GM18951 (cell line): ENCODE measurements around the gene SLC5A2.
A peak's percentile ranks its signal among the peaks of the same experiment; 100 is the strongest.
"Not testable (repeated sequence)": the region's sequence is repeated elsewhere in the genome, so short reads cannot be mapped to it uniquely, and the experiment has no call there.

ENCODE experiments used
- POLR2A ChIP-seq: IDR thresholded peaks from 4 replicates; pipeline ENCODE4 v1.6.1; 2011; ENCODE audit warnings: mild to moderate bottlenecking; ENCODE audit not compliant: insufficient read length, insufficient read depth; ENCODE audit errors: extremely low read depth
- in situ Hi-C: fragments of 300-500 bp; cut with MboI; formaldehyde crosslinking; loops from one replicate; pipeline ENCODE4 v1.12.0; 2022; ENCODE audit warnings: low sequenced_read_pairs, mixed read lengths, inconsistent platforms; ENCODE audit not compliant: unreplicated experiment

SLC5A2 gene

GRCh38 chr16:31474773-31475738 lies 7.9 kb upstream of the SLC5A2 start:
- in situ Hi-C loops, result loop anchor here (25.0 kb wide), 1 partner anchor 387 kb away; the partner anchor contains the start of gene ZNF267
- TF ChIP-seq POLR2A, result no peak

- in situ Hi-C loops, result no loop called here
- no peak for TF ChIP-seq POLR2A
Measured at GRCh38 chr16:31475946-31476302, 7.0 kb upstream of the SLC5A2 start.

DNA sequence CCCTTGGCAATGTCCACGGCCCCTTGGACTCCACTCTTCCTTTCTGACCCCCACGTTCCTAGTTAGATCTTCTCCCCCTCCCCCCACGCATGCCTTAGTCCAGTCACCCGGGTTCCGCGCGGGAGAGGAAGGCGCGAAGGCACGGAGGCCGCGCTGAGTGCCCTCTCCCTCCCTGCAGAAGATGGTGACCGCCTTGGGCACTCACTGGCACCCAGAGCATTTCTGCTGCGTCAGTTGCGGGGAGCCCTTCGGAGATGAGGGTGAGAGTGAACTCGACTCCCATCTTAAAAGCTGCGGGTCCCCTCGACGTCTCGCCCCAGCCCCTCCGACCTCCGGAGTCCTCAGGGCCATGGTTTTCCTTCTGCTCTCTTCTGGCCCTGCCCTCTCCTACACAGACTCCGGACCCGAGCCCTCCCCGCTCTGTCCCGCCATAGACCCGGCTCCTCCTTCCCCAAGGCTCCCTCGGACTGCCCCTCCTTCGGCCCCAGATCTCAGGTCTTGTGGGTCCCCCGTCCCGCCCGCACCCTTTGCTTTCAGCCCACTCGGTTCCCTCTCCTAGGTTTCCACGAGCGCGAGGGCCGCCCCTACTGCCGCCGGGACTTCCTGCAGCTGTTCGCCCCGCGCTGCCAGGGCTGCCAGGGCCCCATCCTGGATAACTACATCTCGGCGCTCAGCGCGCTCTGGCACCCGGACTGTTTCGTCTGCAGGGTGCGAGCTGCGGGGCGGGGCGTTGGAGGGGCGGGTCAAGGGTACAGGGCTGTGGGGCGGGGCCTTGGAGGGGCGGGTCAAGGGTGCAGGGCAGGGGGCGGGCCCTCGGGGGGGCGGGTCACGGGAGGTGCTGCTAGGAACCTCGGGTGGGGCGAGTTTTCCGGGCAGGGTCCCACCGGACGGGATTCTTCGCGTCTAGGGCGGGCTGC lies 6.4 kb upstream of the SLC5A2 start:
- TF ChIP-seq POLR2A, result peak; percentile 53
- in situ Hi-C loops, result no loop called here

DNA sequence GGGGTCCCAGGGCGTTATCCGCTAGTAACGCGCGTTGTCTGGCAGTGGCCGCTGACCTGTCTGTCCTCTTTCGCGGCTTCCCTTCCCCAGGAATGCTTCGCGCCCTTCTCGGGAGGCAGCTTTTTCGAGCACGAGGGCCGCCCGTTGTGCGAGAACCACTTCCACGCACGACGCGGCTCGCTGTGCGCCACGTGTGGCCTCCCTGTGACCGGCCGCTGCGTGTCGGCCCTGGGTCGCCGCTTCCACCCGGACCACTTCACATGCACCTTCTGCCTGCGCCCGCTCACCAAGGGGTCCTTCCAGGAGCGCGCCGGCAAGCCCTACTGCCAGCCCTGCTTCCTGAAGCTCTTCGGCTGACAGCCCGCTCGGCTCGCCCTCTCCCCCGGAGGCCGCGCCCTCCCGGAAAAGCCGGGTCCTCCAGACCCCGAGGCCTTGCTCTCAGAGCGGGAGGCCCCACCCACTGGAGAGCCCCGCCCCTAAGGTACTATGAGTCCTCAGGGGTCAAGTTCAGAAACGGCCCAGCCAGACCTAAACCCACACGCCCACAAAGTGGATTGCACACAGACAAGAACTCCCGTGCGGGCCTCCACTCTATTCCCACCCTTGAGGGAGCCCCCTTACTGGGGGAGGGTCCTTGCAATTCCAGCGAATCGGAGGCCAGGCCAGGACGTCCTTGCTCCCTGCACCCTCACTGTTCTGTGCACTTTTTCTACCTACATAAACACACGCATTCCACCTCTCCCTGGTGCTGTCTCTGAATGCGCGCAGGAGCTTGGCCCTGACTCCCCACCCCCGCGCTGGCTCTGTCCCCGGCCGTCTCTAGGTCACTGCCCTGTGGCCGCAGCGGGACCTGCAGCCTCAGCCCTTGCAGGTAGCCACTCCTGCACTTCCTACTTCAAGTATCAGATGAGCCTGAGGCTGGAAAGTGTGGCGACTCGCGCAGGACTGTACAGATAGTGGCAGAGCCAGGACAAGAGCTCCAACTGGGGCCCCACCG lies 5.4 kb upstream of the SLC5A2 start:
- in situ Hi-C loops, result no loop called here

GRCh38 chr16:31478956-31479355 lies 4.0 kb upstream of the SLC5A2 start:
- in situ Hi-C loops, result no loop called here
- TF ChIP-seq POLR2A, result no peak

More for the DNA sequence above, 5.4 kb upstream of the SLC5A2 start:
- TF ChIP-seq POLR2A, result no peak

GRCh38 chr16:31479751-31480150 lies 3.2 kb upstream of the SLC5A2 start:
- TF ChIP-seq POLR2A, result no peak
- in situ Hi-C loops, result no loop called here

- in situ Hi-C loops, result no loop called here
- no peak for TF ChIP-seq POLR2A
Measured at GRCh38 chr16:31480851-31481536, 1.9 kb upstream of the SLC5A2 start.

DNA sequence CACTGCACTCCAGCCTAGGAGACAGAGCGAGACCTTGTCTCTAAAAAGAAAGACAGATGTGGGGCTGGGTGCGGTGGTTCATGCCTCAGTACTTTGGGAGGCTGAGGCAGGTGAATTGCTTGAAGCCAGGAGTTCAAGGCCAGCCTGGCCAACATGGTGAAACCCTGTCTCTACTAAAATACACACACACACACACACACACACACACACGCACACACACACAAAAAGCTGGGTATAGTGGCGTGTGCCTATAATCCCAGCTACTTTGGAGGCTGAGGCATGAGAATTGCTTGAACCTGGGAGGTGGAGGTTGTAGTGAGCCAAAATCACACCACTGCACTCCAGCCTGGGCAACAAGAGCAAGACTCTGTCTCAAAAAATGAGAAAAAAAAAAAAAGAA lies 1.1 kb downstream of the SLC5A2 start:
- in situ Hi-C loops, result not testable (repeated sequence)

- TF ChIP-seq POLR2A, result no peak
- in situ Hi-C loops, result no loop called here
Measured at GRCh38 chr16:31484491-31485171, 1.7 kb downstream of the SLC5A2 start.

DNA sequence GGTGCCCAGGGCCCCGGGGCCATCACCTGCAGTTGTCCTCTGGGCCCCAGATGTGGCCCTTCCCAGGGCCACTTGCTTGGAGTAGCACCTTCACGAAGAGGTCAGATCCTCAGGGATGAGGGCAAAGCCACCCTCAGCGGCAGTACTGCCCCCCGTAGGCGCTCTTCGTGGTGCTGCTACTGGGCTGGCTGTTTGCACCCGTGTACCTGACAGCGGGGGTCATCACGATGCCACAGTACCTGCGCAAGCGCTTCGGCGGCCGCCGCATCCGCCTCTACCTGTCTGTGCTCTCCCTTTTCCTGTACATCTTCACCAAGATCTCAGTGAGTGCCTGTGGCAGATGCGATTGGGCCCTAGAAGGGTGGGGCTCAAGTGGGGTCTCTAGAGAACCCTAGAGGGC lies 2.6 kb downstream of the SLC5A2 start:
- TF ChIP-seq POLR2A, result no peak
- in situ Hi-C loops, result no loop called here

- no peak for TF ChIP-seq POLR2A
- in situ Hi-C loops, result no loop called here
Measured at GRCh38 chr16:31486045-31486444, 3.1 kb downstream of the SLC5A2 start.

DNA sequence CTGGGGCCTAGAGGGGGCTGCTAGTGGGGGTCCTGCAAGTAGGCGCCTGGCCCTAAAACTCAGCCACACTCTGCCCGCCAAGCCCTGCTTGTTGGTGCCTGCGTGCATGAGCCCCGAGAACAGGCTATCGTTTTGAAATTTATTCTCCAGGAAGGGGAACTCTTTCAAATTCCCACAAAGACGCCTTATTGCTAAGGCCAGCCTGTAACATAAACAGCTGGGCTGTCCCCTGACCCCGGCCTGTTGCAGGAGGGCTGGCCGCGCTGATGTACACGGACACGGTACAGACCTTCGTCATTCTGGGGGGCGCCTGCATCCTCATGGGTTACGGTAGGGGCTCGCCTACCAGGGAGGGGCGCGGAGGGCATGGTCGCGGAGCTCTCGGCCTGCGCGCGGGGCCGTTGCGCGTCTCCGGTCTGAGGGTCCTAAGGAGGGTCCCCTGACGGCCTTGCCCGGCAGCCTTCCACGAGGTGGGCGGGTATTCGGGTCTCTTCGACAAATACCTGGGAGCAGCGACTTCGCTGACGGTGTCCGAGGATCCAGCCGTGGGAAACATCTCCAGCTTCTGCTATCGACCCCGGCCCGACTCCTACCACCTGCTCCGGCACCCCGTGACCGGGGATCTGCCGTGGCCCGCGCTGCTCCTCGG lies 4.3 kb downstream of the SLC5A2 start:
- in situ Hi-C loops, result no loop called here
- TF ChIP-seq POLR2A, result no peak
